Neural cell (in vitro differentiated cells): ENCODE results near the gene BSN. TPM values are rescaled to one million over a fixed set of nuclear protein-coding genes. Genes with fewer than 3 reads are reported as not detected.
A peak's percentile ranks its signal among the peaks of the same experiment; 100 is the strongest.

Experiments
- H2AFZ ChIP-seq: fragments of 200-600, 300-800 bp; sonication (generic), shearing (Covaris generic); 2 replicates; pipeline ENCODE4 v1.6.0; 2014; ENCODE audit warnings: low read depth, mild to moderate bottlenecking, antibody characterized with exemption, low read length, moderate library complexity
- H3F3A ChIP-seq: fragments of 200-600 bp; shearing (Covaris generic); 2 replicates; pipeline ENCODE4 v1.6.1; 2016; ENCODE audit warnings: mild to moderate bottlenecking, moderate library complexity, mixed read lengths, antibody characterized with exemption, low read length; ENCODE audit not compliant: insufficient read depth, poor library complexity, severe bottlenecking
- H3K27ac ChIP-seq: fragments of 200-600, 300-800 bp; sonication (generic), shearing (Covaris generic); 2 replicates; pipeline ENCODE4 v1.5.1; 2014; ENCODE audit warnings: mild to moderate bottlenecking, low read length, moderate library complexity
- H3K27me3 ChIP-seq: fragments of 300-800, 200-600 bp; sonication (generic), shearing (Covaris generic); 2 replicates; pipeline ENCODE4 v1.6.0; 2014; ENCODE audit warnings: mild to moderate bottlenecking, low read depth, low read length, moderate library complexity; ENCODE audit not compliant: insufficient read depth
- H3K36me3 ChIP-seq: fragments of 300-800, 200-600 bp; sonication (generic), shearing (Covaris generic); 2 replicates; pipeline ENCODE4 v1.5.1; 2014; ENCODE audit warnings: mild to moderate bottlenecking, antibody characterized with exemption, low read length, moderate library complexity; ENCODE audit not compliant: insufficient read depth
- H3K4me2 ChIP-seq: fragments of 300-800, 200-600 bp; sonication (generic), shearing (Covaris generic); 2 replicates; pipeline ENCODE4 v1.6.0; 2014; ENCODE audit warnings: mild to moderate bottlenecking, low read length
- H3K4me3 ChIP-seq: fragments of 300-800, 200-600 bp; sonication (generic), shearing (Covaris generic); 2 replicates; pipeline ENCODE4 v1.5.1; 2014; ENCODE audit warnings: mild to moderate bottlenecking, low read length, moderate library complexity
- H3K79me2 ChIP-seq: fragments of 200-600 bp; shearing (Covaris generic); replicated peaks from 2 replicates; pipeline ENCODE4 v1.6.0; 2014; ENCODE audit warnings: mild to moderate bottlenecking, low read length, moderate library complexity; ENCODE audit not compliant: insufficient read depth
- H3K9ac ChIP-seq: fragments of 300-800, 200-600 bp; sonication (generic), shearing (Covaris generic); 2 replicates; pipeline ENCODE4 v1.6.1; 2016; ENCODE audit warnings: mild to moderate bottlenecking, low read length, mixed read lengths
- H3K9me2 ChIP-seq: fragments of 200-600 bp; shearing (Covaris generic); 2 replicates; pipeline ENCODE4 v1.6.1; 2016; ENCODE audit warnings: mild to moderate bottlenecking, low read length, mixed read lengths; ENCODE audit not compliant: insufficient read depth
- H3K9me3 ChIP-seq: fragments of 200-600, 300-800 bp; sonication (generic), shearing (Covaris generic); 2 replicates; pipeline ENCODE4 v1.6.1; 2016; ENCODE audit warnings: mild to moderate bottlenecking, mixed run types, low read length, moderate library complexity, mixed read lengths
- H4K20me1 ChIP-seq: fragments of 200-600 bp; shearing (Covaris generic); 2 replicates; pipeline ENCODE4 v1.6.1; 2016; ENCODE audit warnings: mild to moderate bottlenecking, mixed run types; ENCODE audit not compliant: insufficient read depth
- CTCF ChIP-seq: fragments of 450-650 bp; IDR thresholded peaks from 2 replicates; pipeline ENCODE4 v1.5.1; 2014; ENCODE audit warnings: antibody characterized with exemption, mild to moderate bottlenecking, moderate library complexity; ENCODE audit not compliant: poor library complexity, severe bottlenecking
- EP300 ChIP-seq: fragments of 450-650 bp; conservative IDR thresholded peaks from 2 replicates; pipeline ENCODE4 v1.6.1; 2014; ENCODE audit warnings: antibody characterized with exemption, mild to moderate bottlenecking, moderate library complexity; ENCODE audit not compliant: poor library complexity, severe bottlenecking
- EZH2 ChIP-seq: fragments of 200-600, 300-800 bp; shearing (Covaris generic), sonication (generic); IDR thresholded peaks from 2 replicates; pipeline ENCODE4 v1.6.1; 2014; ENCODE audit warnings: antibody characterized with exemption, low read length, borderline replicate concordance, mild to moderate bottlenecking; ENCODE audit not compliant: insufficient read depth, poor library complexity, severe bottlenecking
- MXI1 ChIP-seq: fragments of 450-650 bp; conservative IDR thresholded peaks from 2 replicates; pipeline ENCODE4 v1.6.1; 2014; ENCODE audit warnings: antibody characterized with exemption, mild to moderate bottlenecking; ENCODE audit not compliant: poor library complexity, severe bottlenecking
- POLR2AphosphoS5 ChIP-seq: IDR thresholded peaks from 2 replicates; pipeline ENCODE4 v1.6.1; 2012
- RAD21 ChIP-seq: fragments of 450-650 bp; conservative IDR thresholded peaks from 2 replicates; pipeline ENCODE4 v1.6.1; 2014; ENCODE audit warnings: antibody characterized with exemption, mild to moderate bottlenecking, moderate library complexity
- REST ChIP-seq: IDR thresholded peaks from 2 replicates; pipeline ENCODE4 v1.6.1; 2012; ENCODE audit warnings: borderline replicate concordance
- SMC3 ChIP-seq: fragments of 450-650 bp; conservative IDR thresholded peaks from 2 replicates; pipeline ENCODE4 v1.6.1; 2014; ENCODE audit warnings: antibody characterized with exemption, mild to moderate bottlenecking, moderate library complexity; ENCODE audit not compliant: poor library complexity
- TAF1 ChIP-seq: IDR thresholded peaks from 2 replicates; pipeline ENCODE4 v1.6.1; 2012; ENCODE audit warnings: low read depth
- polyA plus RNA-seq: library from polyadenylated mRNA; depleted of rRNA; stranded (reverse); fragments of >200 nt; gene quantifications from 2 replicates; pipeline ENCODE4 v1.2.3, GENCODE V29; 2014

The BSN gene
- polyA plus RNA-seq, 1 donor from 2014 or later, result 2.0 TPM

GRCh38 chr3:49554633-49555265, 472 bp downstream of the BSN start:
- H3K27ac ChIP-seq, result peak overlapping the region; percentile 78

GRCh38 chr3:49556500-49557275, 2.4 kb downstream of the BSN start:
- H3K27me3 ChIP-seq, result no peaks in the 10 kb centered on the region
- no peak overlapping the region for H3K27ac ChIP-seq
- peak overlapping the region; percentile 99 for H3K4me3 ChIP-seq
- H3K9me2 ChIP-seq, result no peaks in the 10 kb centered on the region
- no peaks in the 10 kb centered on the region for H4K20me1 ChIP-seq
- no peaks in the 10 kb centered on the region for H3K9me3 ChIP-seq
- H3K79me2 ChIP-seq, result peaks cover 64% of the 10 kb centered on the region
- peak overlapping the region; percentile 100 for H3K4me2 ChIP-seq
- no peak overlapping the region for H2AFZ ChIP-seq
- H3F3A ChIP-seq, result no peaks in the 10 kb centered on the region
- peaks cover 15% of the 10 kb centered on the region for H3K36me3 ChIP-seq
- no peak for TF ChIP-seq EP300
- TF ChIP-seq CTCF, result no peak
- TF ChIP-seq RAD21, result no peak
- H3K9ac ChIP-seq, result peak overlapping the region; percentile 93

More at GRCh38 chr3:49554633-49555265, 472 bp downstream of the BSN start:
- Histone ChIP-seq H3K4me3 (peak overlapping the region; percentile 99), H4K20me1 (no peaks in the 10 kb centered on the region), H3K36me3 (peaks cover 3% of the 10 kb centered on the region), H3F3A (no peaks in the 10 kb centered on the region), H3K27me3 (no peaks in the 10 kb centered on the region), H3K9me2 (no peaks in the 10 kb centered on the region), H3K9me3 (no peaks in the 10 kb centered on the region), H3K79me2 (peaks cover 45% of the 10 kb centered on the region), H3K9ac (peak overlapping the region; percentile 93), H3K4me2 (peak overlapping the region; percentile 100), H2AFZ (peak overlapping the region; percentile 73)
- peak; percentile 40 for TF ChIP-seq MXI1
- peak; percentile 12 for TF ChIP-seq SMC3
- TF ChIP-seq RAD21, result no peak
- peak; percentile 16 for TF ChIP-seq POLR2AphosphoS5

GRCh38 chr3:49563040-49563578, 8.8 kb downstream of the BSN start:
- Histone ChIP-seq H4K20me1 (peaks cover 3% of the 10 kb centered on the region), H3K36me3 (peaks cover 15% of the 10 kb centered on the region), H3K4me3 (no peak overlapping the region), H3F3A (no peaks in the 10 kb centered on the region), H3K27ac (no peak overlapping the region), H3K4me2 (no peak overlapping the region), H3K9me2 (no peaks in the 10 kb centered on the region), H3K27me3 (no peaks in the 10 kb centered on the region), H2AFZ (no peak overlapping the region), H3K9ac (no peak overlapping the region), H3K9me3 (no peaks in the 10 kb centered on the region), H3K79me2 (peaks cover 56% of the 10 kb centered on the region)
- TF ChIP-seq MXI1, result no peak
- no peak for TF ChIP-seq EZH2
- TF ChIP-seq REST, result no peak
- no peak for TF ChIP-seq EP300
- no peak for TF ChIP-seq SMC3
- TF ChIP-seq POLR2AphosphoS5, result no peak
- no peak for TF ChIP-seq CTCF
- TF ChIP-seq TAF1, result no peak
- TF ChIP-seq RAD21, result no peak
